ENCODE measurements around the gene VDR.

DNA sequence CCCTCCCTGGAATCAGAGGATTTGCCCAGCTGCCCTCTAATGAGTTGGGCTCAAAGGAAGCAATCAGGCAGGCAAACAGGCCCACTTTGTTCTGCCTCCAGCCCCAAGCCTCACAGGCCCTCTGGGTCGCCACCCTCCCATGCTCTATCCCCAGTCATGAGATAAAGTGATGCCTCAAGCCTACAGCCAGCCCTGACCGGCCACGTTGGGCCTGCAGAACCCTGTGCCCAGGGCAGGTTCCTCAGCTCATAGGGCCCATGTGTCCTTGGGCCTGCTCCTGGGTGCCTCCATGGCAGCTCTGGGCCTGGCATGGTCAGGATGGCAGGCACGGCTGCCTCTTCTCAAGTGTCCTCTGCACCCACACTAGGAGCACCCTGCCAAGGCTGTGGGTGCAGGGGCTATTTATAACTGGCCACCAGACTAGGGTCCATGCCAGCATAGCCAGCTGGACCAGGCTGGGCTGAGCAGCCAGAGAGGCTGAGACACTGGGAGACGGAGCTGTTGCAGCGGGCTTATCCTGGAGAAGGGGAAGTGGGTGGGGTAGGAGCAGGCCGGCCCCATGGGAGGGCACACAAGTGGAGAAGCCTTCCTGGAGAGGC lies 105.3 kb downstream of the VDR start:
- TF ChIP-seq, protein P1, sequence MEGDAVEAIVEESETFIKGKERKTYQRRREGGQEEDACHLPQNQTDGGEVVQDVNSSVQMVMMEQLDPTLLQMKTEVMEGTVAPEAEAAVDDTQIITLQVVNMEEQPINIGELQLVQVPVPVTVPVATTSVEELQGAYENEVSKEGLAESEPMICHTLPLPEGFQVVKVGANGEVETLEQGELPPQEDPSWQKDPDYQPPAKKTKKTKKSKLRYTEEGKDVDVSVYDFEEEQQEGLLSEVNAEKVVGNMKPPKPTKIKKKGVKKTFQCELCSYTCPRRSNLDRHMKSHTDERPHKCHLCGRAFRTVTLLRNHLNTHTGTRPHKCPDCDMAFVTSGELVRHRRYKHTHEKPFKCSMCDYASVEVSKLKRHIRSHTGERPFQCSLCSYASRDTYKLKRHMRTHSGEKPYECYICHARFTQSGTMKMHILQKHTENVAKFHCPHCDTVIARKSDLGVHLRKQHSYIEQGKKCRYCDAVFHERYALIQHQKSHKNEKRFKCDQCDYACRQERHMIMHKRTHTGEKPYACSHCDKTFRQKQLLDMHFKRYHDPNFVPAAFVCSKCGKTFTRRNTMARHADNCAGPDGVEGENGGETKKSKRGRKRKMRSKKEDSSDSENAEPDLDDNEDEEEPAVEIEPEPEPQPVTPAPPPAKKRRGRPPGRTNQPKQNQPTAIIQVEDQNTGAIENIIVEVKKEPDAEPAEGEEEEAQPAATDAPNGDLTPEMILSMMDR (IDR thresholded peaks at IDR 0.05): no peak
- TF ChIP-seq POLR2A (IDR thresholded peaks at IDR 0.05): no peak
